Skeletal muscle tissue (tissue), 4 donors: ENCODE measurements around the gene RCN2. TPM values are rescaled to one million over a fixed set of nuclear protein-coding genes. Genes with fewer than 3 reads are reported as not detected.
A peak's percentile ranks its signal among the peaks of the same experiment; 100 is the strongest.

Source experiments
- H3K27ac ChIP-seq: one replicate; pipeline ENCODE4 v1.7.0; 2013; ENCODE audit warnings: mild to moderate bottlenecking, low read depth, low read length, inconsistent platforms
- H3K27me3 ChIP-seq, 3 donors: one replicate each; pipeline ENCODE4 v1.7.0; 2013; ENCODE audit warnings: low read length in 3 of 3; ENCODE audit not compliant: control insufficient read depth in 3 of 3, insufficient read depth in 3 of 3
- H3K36me3 ChIP-seq, 3 donors: one replicate each; pipeline ENCODE4 v1.7.0; 2013; ENCODE audit warnings: low read length in 3 of 3; ENCODE audit not compliant: control insufficient read depth in 3 of 3, insufficient read depth in 3 of 3
- H3K4me1 ChIP-seq, 3 donors: one replicate each; pipeline ENCODE4 v1.7.0; 2013; ENCODE audit warnings: low read length in 3 of 3, mild to moderate bottlenecking in 3 of 3; ENCODE audit not compliant: control insufficient read depth in 3 of 3, insufficient read depth in 3 of 3
- H3K4me3 ChIP-seq, 3 donors: one replicate each; pipeline ENCODE4 v1.7.0; 2013; ENCODE audit warnings: low read length in 3 of 3
- H3K9ac ChIP-seq, 3 donors: one replicate each; pipeline ENCODE4 v1.7.0; 2013; ENCODE audit warnings: low read length in 3 of 3, mild to moderate bottlenecking in 3 of 3, moderate library complexity in 2 of 3, low read depth in 1 of 3
- H3K9me3 ChIP-seq, 3 donors: one replicate each; pipeline ENCODE4 v1.7.0; 2013; ENCODE audit warnings: low read length in 3 of 3; ENCODE audit not compliant: control insufficient read depth in 3 of 3
- total RNA-seq: library from RNA; depleted of rRNA; stranded (reverse); fragments of >200 nt; gene quantifications from one replicate; pipeline ENCODE4 v1.2.3, GENCODE V29; 2014
- donor health status: Osteomylitis.

RCN2 gene
- total RNA-seq, 1 donor from 2014 or later = 27.1 TPM

DNA sequence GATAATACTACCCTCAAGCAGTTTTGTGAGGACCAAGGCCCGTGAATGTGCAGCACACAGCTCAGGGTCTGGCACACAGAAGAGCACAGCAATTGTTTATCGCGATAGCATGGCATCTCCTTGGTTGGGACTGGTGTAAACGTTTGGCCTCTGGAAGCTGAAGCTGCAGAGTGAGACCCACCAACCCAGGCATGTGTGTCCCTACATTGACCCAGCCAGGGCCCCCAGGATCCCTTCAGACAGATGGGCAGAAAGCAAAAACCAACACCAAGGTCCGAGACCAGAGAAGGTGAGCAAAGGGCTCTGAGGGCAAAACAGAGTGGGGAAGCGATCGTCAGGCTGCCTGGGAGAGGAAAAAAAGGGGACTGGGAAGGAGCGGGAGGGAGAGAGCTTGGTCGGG lies 50.8 kb downstream of the RCN2 start:
- Histone ChIP-seq H3K4me1 (peaks cover 0 to 4% (median 0%) of the 10 kb centered on the region in 3 donors), H3K9ac (no peak overlapping the region), H3K4me3 (no peak overlapping the region), H3K27me3 (no peaks in the 10 kb centered on the region), H3K27ac (no peak overlapping the region), H3K9me3 (no peaks in the 10 kb centered on the region), H3K36me3 (no peaks in the 10 kb centered on the region)

DNA sequence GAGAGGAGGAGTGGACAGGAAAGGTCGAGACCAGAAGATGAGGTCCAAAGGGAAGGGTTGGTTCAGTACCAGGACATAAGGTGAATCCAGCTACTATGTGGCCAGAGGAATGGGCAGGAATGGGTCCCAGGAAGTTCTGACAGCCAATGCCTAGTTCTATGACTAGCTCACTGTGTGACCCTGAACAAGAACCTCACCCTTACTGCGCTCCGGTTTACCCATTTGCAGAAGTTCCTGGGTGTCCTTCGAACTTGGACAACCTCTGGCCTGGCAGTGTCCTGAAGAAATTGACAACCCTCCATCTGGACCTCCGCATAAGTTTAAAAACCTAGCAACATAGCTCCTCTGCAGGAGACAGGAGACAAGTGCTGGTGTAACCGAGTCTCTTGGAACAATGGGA lies 51.2 kb downstream of the RCN2 start:
- no peaks in the 10 kb centered on the region for H3K9me3 ChIP-seq
- H3K9ac ChIP-seq = no peak overlapping the region
- peaks cover 0 to 4% (median 0%) of the 10 kb centered on the region in 3 donors for H3K4me1 ChIP-seq
- H3K27me3 ChIP-seq = no peaks in the 10 kb centered on the region
- H3K36me3 ChIP-seq = no peaks in the 10 kb centered on the region
- H3K27ac ChIP-seq = no peak overlapping the region
- H3K4me3 ChIP-seq = no peak overlapping the region

DNA sequence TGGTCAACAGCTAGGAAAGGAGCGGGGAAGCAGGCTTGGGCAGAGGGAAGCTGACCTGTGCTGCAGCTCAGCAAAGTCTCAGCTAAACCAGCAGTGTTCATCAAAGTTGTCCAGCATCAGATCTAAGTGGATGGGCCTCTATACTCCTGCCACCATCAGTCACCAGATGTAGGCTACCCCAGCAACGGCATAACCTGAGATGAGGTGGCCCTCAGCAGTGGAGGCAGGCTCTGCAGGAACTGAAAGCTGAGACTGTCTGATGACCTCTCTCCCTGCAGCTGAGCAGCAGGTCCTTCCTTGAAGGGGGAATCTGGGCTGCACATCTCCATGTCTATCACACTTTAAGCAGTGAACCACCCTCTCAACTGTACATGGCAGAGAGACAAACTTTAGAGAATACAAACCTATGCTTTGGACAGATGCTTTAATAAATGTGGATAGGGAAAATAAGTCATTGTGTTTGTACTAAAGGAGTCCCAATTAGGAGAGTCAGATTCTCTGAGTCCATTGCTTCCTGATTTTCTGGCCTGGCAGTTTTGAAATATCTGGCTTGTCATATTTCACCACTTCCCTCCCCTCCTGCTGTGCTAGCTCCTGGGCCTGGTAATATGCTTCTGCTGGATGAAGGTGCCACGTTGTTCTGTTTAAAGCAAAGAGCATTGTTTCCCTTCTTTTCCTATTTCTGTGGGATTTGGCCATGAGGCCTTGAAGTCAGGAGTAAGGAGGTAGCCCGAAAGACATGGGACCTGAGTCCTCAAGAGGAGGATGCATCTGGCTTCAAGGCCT lies 52.2 kb downstream of the RCN2 start:
- Histone ChIP-seq H3K9me3 (no peaks in the 10 kb centered on the region), H3K27me3 (no peaks in the 10 kb centered on the region), H3K27ac (no peak overlapping the region), H3K9ac (no peak overlapping the region), H3K4me1 (peaks cover 7 to 10% (median 7%) of the 10 kb centered on the region in 3 donors), H3K36me3 (no peaks in the 10 kb centered on the region), H3K4me3 (no peak overlapping the region)

DNA sequence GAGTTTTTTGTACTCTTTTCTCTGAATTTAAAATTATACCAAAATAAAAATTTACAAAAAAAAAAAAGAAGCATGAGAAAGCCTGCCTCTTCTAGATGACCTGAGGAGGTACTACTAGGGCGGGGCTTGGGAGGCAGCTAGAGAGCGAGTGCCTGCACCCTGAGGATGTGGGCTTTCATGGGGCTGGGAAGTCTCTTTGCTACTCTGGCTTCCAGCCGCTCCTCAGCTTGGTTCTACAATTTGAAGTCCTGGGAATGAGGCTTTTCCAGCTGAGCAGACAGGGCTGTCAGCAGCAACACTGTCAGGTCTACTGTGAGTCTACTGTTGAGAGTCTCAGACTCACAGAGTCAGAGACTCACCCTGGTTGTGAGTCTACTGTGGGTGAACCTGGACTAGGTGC lies 55.2 kb downstream of the RCN2 start:
- Histone ChIP-seq H3K36me3 (no peaks in the 10 kb centered on the region), H3K4me3 (no peak overlapping the region), H3K4me1 (peaks cover 10 to 18% (median 12%) of the 10 kb centered on the region in 3 donors), H3K9me3 (no peaks in the 10 kb centered on the region), H3K27me3 (peaks cover 0 to 3% (median 0%) of the 10 kb centered on the region in 3 donors), H3K27ac (no peak overlapping the region), H3K9ac (no peak overlapping the region)

DNA sequence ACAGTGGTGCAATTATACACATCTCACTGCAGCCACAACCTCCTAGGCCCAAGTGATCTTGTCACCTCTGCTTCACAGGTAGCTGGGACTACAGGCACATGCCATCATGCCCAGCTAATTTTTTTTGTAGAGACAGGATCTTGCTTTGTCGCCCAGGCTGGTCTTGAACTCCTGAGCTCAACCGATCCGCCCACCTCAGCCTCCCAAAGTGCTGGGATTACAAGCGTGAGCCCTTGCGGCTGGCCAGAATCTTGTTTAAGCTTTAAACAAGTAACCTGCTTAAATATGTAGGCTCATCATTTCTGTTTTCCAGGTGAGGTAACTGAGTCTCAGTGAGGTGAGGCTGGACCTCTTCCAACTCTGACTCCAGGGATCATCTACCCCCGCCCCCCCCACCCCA lies 55.7 kb downstream of the RCN2 start:
- Histone ChIP-seq H3K4me1 (peaks cover 10 to 18% (median 12%) of the 10 kb centered on the region in 3 donors), H3K9me3 (no peaks in the 10 kb centered on the region), H3K27ac (no peak overlapping the region), H3K4me3 (no peak overlapping the region), H3K9ac (no peak overlapping the region), H3K27me3 (peaks cover 0 to 3% (median 0%) of the 10 kb centered on the region in 3 donors), H3K36me3 (no peaks in the 10 kb centered on the region)

DNA sequence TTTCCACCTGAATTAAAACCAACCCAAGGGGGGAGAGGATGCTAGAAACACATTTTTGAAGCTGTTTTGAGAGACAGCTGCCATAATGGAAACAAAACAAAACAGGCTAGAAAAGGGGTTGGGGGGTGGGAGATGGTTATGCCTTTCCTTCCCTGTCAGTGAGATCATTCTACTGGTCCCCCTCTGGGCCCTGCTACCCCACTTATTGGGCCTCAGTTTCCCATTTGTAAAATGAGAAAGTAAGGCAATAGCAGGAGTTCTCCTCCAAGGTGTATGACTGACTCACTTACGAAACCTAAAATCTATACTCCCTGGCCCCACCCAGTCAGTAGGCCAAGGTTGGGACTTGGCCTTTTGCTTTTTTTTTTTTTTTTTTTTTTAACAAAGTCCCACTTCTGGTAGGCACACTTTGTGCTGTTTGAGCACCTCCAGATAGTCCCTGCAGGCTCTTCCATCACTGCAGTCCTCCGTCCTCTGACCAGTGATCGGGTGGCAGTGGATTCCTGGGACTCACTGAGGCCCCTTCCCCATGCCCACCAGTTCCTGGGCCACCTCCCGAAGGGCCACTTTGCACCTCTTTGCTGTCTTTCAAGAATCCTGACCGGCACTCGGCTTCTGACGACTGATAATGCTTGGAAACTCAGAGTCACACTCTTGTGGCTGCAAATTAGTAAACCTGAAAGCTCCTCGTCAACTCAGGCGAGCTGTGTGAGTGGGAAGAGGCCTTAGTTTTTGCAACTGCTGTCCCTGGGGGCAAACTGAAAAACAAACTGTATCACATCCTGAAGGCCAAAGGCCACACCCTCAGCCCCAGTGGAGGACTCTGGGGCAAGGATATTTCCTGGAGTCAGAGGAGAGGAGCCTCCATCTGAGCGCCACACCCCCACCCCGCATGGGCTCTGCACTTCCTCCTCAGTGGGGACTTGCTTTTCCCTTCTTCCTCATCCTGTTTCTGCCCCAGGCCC lies 56.6 kb downstream of the RCN2 start:
- Histone ChIP-seq H3K27ac (peak overlapping the region; percentile 47), H3K4me3 (no peak overlapping the region), H3K9ac (no peak overlapping the region), H3K4me1 (peaks cover 10 to 18% (median 12%) of the 10 kb centered on the region in 3 donors), H3K27me3 (peaks cover 0 to 3% (median 0%) of the 10 kb centered on the region in 3 donors), H3K36me3 (no peaks in the 10 kb centered on the region), H3K9me3 (no peaks in the 10 kb centered on the region)

DNA sequence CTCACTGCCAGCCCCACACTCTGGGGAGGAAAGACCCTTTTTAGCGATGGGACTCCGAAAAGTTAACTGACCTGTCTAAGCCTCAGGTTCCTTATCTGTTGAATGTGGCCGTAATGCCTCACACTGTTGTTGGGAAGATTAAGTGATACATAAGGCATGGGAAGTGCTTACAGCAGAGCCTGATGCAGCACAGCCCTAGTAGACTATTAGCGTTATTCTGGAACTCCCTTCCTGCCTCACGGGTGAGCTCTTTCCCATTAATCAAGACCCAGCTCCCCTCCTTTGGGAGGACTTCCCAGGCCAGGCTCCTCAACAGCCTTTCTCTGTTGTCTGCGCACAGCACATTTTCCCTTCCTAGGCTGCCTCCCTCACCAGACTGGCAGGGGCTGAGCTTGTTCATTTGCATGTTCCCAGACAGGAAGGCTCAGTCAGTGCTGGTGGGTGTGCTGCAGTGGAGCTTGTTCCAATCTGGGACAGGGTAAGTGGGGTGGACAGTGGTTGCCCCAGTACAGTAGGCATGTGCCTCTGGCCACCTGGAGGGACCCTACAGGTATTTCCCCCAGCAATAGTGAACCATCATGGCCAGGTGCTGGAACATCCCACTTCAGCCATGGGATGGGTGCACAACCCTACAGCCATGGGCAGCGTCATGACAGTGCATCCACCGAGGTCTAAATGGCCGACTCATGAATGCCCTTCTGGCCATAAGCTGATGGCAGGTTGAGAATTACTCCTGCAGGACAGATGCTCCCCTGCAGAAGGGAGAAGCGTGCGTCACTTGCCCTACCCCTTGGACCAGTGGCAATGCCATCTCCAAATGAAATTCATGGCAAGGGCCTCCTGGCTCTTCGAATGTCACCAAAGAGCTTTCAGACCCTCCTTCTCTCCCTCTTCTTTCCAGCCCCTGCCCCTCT lies 57.6 kb downstream of the RCN2 start:
- Histone ChIP-seq H3K4me3 (no peak overlapping the region), H3K27me3 (peaks cover 0 to 3% (median 0%) of the 10 kb centered on the region in 3 donors), H3K9ac (no peak overlapping the region), H3K36me3 (no peaks in the 10 kb centered on the region), H3K4me1 (peaks cover 10 to 15% (median 12%) of the 10 kb centered on the region in 3 donors), H3K27ac (peak overlapping the region; percentile 47), H3K9me3 (no peaks in the 10 kb centered on the region)

DNA sequence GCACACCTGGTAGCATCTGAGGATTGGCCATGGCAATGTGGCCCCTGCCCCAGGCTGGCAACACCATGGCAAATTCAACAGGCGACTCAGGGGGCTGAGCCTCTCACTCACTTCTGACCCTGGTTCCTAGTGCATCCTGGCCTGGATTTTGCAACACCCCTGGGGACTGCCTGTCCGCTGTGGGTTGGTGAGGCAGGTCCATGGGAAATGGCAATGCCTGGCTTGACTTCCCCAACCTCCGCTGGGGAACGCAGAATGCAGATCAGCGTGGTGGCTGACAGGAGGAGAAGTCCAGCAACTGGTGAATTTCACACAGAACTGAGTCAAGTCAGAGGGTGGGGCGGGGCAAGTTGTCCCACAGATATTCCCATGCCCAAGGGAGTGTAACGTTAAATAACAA lies 59.5 kb downstream of the RCN2 start:
- H3K4me3 ChIP-seq = no peak overlapping the region
- H3K9me3 ChIP-seq = no peaks in the 10 kb centered on the region
- peaks cover 0 to 3% (median 0%) of the 10 kb centered on the region in 3 donors for H3K27me3 ChIP-seq
- H3K9ac ChIP-seq = no peak overlapping the region
- no peak overlapping the region for H3K27ac ChIP-seq
- H3K36me3 ChIP-seq = no peaks in the 10 kb centered on the region
- peaks cover 11 to 15% (median 12%) of the 10 kb centered on the region in 3 donors for H3K4me1 ChIP-seq
